ENCODE measurements around the gene TRAK1.

Gene TRAK1

DNA sequence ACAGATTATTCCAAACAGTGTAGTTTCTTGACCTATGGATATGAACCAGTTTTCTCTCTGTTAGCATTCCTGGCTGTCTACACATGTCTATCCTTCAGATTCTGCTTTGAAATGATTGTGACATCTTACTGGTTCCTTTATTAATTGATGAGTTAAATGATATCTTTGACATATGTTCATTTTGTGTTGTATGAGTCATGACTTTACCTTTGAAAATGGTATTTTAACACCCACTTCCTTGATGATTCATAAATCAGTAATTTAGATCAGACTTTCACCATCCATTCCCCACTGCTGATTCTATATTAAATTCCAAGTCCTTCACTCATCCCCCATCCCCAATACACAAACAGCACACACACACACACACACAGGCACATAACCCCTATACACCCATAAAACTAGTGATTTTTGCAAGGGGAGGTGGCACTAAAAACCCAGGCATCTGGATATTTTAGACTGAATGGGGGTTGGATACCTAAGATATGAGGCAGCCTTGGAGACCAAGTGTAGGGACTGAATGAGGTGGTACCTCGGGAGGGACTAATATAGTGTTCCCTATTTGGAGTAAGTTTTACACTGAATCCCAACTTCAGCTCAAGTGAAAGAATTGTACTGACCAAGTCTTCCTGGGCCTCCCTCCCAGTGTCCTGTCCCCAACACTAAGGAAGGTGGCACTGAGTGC is 165.1 kb downstream of the TRAK1 start:
- TF ChIP-seq GATA1 (IDR thresholded peaks at IDR 0.05; ENCODE audit: low read depth, low read length) (no peak), POLR2A (IDR thresholded peaks at IDR 0.05; ENCODE audit: low read length) (no peak)
- DNase-seq, result no peak

DNA sequence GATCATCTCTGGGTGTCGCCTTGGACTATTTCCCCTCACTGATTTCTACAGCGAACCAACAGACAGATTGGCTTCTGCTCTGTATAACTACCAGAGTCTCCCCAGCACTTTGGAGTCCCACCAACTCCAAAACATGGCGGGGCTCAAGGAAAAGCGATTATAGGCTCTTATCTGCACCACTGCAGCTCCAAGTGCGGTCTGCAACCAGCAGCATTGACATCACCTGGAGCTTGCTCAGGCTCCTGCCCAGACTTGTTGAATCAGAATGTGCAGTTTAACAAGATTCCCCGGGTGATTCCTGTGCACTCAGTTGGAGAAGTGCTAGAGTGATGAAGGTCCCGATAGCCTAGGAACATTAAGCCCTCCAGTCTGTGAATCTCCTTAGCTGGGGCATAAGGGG is 165.8 kb downstream of the TRAK1 start:
- TF ChIP-seq POLR2A (IDR thresholded peaks at IDR 0.05; ENCODE audit: low read length) (no peak), GATA1 (IDR thresholded peaks at IDR 0.05; ENCODE audit: low read depth, low read length) (no peak)
- no peak for DNase-seq

DNA sequence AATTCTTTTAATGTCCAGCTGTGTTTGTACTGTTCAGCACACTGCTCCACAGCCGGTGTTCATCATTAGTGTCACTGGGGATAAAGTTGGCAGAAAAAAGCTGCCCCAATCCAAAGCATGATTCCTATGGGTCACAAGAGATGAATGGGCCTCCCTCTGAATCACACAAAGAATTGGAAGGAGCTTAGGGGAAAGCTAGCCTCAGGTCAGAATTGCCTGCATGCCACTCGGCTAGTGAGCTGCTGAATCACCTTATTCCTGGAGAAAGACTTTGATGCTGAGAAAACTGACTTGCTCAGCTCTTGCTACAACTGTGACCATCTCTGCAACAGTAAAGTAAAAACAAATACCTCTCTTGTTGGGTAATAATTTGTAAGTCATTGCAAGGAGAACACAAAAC is 171.4 kb downstream of the TRAK1 start:
- TF ChIP-seq POLR2A (IDR thresholded peaks at IDR 0.05; ENCODE audit: low read length), result no peak
- no peak for TF ChIP-seq GATA1 (IDR thresholded peaks at IDR 0.05; ENCODE audit: low read depth, low read length)
- DNase-seq, result no peak

DNA sequence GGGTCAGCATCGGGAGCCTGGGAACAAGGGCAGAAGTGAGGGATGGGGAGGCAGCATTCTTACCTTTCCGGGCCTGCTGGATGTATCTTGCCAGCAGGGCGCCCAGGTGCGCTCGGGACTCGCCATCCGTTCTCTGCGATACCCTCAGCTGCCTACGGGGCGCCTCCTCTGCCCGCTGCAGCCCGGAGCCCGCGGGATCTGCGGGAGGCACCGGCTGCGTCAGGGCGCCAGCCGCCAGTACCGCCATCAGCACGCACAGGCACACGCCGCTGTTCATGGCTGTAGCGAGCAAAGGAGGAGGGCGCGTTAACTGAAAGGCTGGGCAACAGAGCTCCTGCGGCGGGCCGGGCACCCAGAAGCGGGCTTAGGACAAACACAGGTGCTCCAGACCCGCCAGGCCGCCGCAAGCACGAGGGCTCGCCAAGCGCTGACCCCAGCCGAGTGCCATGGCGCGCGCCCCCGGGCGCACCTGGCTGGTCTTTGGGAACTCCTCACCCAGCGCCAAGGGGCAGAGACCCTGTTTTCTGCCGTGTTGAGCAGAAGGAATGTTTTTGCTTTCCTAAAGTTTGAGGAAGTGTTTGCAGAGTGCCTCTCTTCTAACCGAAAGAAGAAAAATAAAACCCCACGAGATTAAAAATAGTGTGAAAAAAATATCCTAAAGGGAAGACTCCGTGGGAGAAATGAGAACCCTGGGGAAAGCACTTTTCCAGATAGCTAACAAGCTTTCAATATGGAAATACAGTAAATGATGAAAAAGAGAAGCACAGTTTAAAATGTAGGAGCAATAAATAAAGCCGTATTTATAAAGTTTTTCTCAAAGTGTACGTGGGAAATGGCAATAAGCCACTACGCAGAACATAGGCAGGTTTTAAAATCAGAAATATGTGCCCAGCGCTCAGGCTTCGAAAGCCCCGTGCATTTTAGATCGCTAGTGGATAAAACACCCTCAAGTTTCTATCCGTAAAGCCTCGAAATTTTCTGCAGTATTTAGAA is 172.5 kb downstream of the TRAK1 start:
- no peak for DNase-seq

DNA sequence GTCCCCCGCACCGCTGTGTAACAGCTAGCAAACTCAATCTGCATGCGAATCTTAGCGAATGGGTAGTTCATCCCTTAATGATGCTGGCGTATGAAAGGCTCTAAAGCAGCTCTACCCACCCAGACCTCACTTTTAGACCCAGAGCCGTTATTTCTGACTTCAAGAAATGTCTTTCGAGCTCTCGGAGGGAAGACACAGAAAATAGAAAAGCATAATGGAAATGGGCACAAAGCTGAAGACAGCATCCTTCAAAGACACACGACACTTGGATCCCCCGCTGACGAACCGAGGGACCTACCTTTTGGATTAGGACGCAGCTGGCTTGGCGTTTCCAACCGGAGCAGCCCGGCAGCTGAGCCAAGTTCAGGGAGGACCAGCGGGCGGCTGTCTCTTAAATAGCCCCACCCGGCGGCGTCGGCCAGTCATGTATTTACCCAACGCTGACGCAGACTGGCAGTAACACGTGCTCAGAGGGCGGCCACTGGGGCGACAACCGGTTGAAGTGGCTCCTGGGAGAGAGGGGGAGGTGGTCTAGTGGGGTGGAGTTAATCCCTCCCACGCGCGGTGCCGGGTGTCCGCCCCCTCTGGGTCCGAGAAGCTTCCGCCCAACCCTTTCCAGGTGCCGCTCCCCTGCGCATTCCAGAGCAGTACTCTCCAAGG is 173.4 kb downstream of the TRAK1 start:
- TF ChIP-seq GATA1 (IDR thresholded peaks at IDR 0.05; ENCODE audit: low read depth, low read length) (no peak), POLR2A (IDR thresholded peaks at IDR 0.05; ENCODE audit: low read length) (no peak)

More for the DNA sequence above, 172.5 kb downstream of the TRAK1 start:
- no peak for TF ChIP-seq GATA1 (IDR thresholded peaks at IDR 0.05; ENCODE audit: low read depth, low read length)
- no peak for TF ChIP-seq POLR2A (IDR thresholded peaks at IDR 0.05; ENCODE audit: low read length)

DNA sequence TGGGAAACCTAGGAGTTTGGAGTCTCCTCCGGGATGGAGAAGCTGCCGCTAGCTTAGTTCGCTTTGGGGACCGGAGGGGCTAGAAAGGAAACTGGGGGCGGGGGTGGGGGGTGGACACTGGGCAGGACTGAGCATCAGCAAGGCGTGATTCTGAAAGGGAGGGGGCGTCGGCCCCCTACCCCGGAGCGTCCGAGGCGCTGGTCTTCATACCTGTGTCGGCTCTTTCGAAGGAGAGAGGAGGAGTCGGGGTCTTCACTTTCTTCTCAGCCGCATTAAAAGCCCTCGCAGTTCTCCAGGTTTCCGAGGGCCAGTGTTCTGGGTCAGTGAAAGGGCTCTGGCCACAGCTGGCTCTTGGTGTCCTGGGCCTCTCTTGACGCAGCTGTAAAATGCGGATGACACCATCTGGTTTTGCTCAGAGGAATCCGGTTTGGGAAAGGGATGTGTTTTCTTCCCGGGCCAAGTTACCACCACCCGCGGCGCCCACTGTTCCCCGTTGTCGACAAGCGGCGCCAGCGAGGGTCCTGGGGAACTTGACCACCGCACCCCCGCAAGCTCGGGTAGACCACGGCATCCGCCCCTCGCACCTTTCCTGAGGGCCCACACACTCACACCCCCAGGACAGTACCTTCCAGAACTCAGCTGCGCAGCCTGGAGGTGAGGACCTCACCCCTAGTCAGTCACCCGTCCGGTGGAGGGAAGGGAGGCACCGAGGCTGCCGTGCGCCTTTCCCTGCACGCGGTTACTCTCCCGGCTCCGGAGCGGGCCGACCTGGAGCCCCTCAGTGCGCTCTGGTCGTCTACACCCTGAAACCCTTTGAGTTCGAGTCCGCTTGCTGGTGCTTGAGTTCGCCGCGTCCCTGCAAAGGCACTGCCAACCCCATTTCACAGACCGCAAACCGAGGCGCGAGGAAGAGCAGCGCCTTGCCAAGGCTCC is 174.2 kb downstream of the TRAK1 start:
- no peak for TF ChIP-seq GATA1 (IDR thresholded peaks at IDR 0.05; ENCODE audit: low read depth, low read length)
- TF ChIP-seq POLR2A (IDR thresholded peaks at IDR 0.05; ENCODE audit: low read length), result no peak
- DNase-seq, result no peak

More for the DNA sequence above, 173.4 kb downstream of the TRAK1 start:
- DNase-seq, result peak; percentile 15 to 18

DNA sequence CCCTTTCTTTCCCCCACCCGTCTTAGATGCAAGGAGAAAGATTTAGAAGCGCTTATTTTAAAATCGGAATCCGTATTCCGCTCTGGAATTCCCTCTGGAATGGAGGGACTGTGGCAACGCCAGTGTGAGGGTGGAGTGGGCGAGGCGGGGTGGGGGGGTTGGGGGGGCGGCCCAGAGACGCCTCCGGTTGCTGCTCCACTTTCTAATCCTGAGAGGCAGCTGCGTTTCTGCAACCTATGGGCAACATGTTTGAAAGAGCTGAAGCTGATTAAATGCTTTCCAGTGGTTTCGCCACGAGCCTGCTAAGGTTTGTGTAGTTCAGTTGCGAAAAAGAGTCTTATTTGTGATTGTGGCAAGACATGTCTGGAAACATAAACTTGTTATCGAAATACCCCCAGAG is 174.9 kb downstream of the TRAK1 start, which contains the start of gene CCK:
Gene CCK, minus strand, starts transcription at position 101 of the 400 bp plus-strand sequence. CDS start 2,555 bp downstream, outside the sequence.
- no peak for TF ChIP-seq POLR2A (IDR thresholded peaks at IDR 0.05; ENCODE audit: low read length)
- no peak for TF ChIP-seq GATA1 (IDR thresholded peaks at IDR 0.05; ENCODE audit: low read depth, low read length)
- DNase-seq, result no peak

DNA sequence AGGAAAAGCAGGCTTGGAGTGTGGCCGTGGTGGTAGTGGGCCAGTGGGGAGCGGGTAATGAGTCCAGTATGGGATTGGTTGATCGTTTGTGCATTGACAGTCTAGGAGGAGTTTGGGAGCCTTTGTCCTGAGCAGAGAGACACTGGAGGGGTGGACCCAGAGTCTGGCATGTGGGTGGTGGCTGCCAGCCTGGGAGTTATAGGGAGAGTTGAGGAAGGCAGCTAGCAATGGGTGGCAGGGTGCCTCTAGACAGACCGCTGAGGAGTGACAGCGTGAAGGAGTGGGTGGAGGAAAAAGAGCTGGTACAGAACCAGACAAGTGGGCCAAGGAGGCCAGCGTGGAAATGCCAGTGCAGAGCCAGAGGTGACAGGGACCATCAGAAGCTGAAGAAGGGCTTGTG is 176.7 kb downstream of the TRAK1 start:
- TF ChIP-seq GATA1 (IDR thresholded peaks at IDR 0.05; ENCODE audit: low read depth, low read length), result no peak
- no peak for TF ChIP-seq POLR2A (IDR thresholded peaks at IDR 0.05; ENCODE audit: low read length)

DNA sequence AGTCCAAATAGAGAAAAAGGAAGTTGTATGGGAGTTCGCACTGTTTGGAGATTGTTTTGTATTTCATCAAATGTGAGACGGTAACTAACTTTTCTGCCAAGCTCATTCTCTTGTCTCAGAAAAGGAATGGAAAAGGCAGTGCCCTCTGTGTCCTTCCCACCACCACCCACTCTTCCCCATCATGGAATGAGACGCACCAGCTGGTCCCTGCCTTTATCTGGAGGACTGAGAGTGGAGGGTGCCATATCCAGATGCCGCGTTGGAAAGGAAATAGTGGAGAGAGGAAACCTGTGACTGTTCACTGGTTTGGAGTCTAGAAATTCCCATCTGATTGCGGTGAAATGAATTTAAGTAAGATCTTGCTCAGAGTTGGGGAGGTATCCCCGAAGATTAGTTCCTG is 178.5 kb downstream of the TRAK1 start:
- DNase-seq, result no peak
- no peak for TF ChIP-seq GATA1 (IDR thresholded peaks at IDR 0.05; ENCODE audit: low read depth, low read length)

More for the DNA sequence above, 176.7 kb downstream of the TRAK1 start:
- DNase-seq, result no peak

DNA sequence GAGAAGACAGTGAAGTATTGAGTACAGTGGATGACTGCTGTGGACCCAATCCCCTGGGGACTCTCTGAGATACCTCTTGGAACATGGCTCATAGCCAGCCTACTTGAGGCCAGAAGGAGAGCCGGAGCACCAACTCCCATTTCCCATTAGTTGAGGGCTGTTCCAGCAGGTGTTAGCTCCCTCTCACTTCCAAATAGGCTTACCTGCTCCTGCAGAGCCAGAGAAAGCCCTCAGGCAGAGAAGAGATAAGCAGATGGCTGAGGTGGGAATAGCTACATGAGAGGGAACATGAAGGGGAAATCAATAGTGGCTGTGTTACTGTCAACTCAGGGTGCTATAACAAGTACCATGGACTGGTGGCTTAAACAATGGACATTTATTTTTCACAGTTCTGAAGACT is 179.4 kb downstream of the TRAK1 start:
- DNase-seq, result no peak
- TF ChIP-seq GATA1 (IDR thresholded peaks at IDR 0.05; ENCODE audit: low read depth, low read length) (no peak), POLR2A (IDR thresholded peaks at IDR 0.05; ENCODE audit: low read length) (no peak)

DNA sequence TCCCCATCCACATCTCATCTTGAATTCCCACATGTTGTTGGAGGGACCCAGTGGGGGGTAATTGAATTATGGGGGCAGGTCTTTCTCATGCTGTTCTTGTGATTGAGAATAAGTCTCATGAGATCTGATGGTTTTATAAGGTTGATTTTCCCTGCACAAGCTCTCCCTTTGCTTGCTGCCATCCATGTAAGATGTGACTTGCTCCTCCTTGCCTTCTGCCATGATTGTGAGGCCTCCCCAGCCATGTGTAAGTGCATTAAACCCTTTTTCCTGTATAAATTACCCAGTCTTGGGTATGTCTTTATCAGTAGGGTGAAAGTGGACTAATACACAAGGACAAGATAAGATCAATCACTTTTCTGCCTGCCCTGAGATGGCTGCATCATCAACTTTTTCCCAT is 180.6 kb downstream of the TRAK1 start:
- TF ChIP-seq GATA1 (IDR thresholded peaks at IDR 0.05; ENCODE audit: low read depth, low read length) (no peak), POLR2A (IDR thresholded peaks at IDR 0.05; ENCODE audit: low read length) (no peak)
- no peak for DNase-seq

DNA sequence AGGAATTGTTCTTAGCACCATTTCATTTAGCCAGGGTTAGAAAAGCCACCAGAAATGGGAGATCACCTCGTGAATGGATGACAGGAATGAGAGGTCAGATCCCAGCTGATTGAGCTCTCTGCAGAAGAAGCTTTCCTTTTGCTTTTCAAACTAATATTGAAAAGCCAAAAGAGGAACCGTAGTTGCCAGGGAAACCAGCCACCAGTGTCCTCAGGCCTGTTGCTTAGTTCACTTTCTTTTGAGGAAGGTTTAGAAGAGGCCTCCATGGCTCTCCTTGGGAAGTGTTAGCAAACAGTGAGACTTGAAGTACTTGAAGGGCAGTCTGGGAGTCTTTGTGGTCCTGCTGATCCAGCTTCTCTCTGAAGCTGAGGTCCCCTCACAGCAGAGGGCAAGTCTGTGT is 182.2 kb downstream of the TRAK1 start:
- no peak for DNase-seq
- TF ChIP-seq GATA1 (IDR thresholded peaks at IDR 0.05; ENCODE audit: low read depth, low read length), result no peak
- no peak for TF ChIP-seq POLR2A (IDR thresholded peaks at IDR 0.05; ENCODE audit: low read length)

DNA sequence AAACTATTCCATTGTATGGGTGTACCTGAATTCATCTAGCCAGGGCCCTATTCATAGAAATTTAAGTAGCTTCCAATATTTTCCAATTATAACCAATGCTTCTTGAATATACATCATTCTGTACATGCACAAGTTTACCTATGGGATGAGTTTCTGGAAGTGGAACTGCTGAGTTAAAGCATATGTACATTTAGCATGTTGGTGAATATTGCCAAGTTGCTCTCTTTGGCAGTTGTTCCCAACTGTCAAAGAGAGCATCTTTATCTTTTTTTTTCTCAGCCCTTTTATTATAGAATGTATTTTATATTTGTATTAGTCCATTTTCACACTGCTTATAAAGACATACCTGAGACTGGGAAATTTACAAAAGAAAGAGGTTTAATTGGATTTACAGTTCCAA is 183.1 kb downstream of the TRAK1 start:
- TF ChIP-seq POLR2A (IDR thresholded peaks at IDR 0.05; ENCODE audit: low read length) (no peak), GATA1 (IDR thresholded peaks at IDR 0.05; ENCODE audit: low read depth, low read length) (no peak)
- DNase-seq, result no peak
